GM21737 (cell line): ENCODE data around the gene CBR4.
"Not testable (repeated sequence)": the region's sequence is repeated elsewhere in the genome, so short reads cannot be mapped to it uniquely, and the experiment has no call there.

ENCODE experiments used
- ATAC-seq: cut with Tn5 transposase; IDR thresholded peaks from one replicate; pipeline ENCODE4 v1.9.1; 2021; ENCODE audit warnings: mild to moderate bottlenecking, moderate library complexity; ENCODE audit not compliant: unreplicated experiment

Gene CBR4

DNA sequence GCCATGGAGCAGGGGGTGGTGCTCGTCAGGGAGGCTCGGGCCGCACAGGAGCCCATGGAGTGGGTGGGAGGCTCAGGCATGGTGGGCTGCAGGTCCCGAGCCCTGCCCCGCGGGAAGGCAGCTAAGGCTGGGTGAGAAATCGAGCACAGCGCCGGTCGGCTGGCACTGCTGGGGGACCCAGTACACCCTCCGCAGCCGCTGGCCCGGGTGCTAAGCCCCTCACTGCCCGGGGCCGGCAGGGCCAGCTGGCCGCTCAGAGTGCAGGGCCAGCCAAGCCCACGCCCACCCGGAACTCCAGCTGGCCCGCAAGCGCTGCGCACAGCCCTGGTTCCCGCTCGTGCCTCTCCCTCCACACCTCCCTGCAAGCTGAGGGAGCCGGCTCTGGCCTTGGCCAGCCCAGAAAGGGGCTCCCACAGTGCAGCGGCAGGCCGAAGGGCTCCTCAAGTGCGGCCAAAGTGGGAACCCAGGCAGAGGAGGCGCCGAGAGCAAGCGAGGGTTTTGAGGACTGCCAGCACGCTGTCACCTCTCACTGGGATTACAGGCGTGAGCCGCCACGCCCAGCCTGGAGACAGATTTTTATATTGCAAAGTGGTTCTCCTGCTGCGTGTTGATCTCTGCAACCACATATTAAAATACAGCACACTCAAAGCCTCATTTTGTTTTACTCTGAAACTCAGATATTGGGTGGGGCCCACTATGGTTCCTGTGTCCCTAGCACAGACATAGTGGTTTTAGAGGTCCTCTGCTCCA, 26.0 kb upstream of the CBR4 start:
- not testable (repeated sequence) for ATAC-seq

- ATAC-seq, result no peak
Observed at GRCh38 chr4:169033660-169034059, 23.6 kb upstream of the CBR4 start.

GRCh38 chr4:169032883-169033645, 23.0 kb upstream of the CBR4 start:
- ATAC-seq, result no peak

DNA sequence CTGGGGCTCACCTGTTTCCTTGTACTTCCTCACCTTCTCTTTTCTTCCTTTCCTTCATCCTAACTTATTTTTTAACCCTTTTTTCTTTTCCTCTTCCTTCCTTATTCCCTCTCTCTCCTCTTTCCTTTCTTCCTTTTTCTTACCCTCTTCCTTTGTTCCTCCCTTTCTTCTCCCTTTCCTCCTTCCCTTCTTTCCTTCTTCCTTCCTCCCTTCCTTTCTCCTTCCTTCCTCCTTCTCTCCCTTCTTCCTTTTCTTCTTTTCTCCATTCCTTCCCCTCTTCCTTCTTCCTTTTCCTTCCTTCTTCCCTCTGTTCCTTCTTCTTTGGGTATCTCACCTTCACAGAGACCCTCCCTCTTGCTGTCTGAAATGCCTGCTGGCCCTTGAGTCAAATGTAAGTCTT, 22.1 kb upstream of the CBR4 start:
- no peak for ATAC-seq

- ATAC-seq, result no peak
Observed at GRCh38 chr4:169031392-169031791, 21.3 kb upstream of the CBR4 start.

DNA sequence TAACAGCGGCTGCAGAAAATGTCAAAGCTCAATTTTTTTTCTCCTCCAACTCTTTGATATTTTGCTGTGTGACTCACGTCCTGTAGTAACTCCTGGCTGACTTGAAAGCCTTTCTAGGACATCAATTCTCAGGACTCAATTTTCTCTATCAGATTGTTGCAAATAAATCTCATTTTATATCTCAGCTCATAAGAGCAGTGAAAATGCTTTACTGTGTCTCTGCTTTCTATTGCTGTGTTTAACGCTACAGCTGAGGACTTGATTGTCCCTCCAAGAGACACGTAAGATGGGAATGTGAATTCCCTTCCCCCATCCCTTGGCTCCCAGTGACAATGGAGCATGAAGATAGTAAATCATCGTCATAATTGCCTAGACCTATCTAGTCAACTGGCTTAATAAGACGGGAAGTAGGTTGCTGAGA, 20.5 kb upstream of the CBR4 start:
- ATAC-seq, result no peak

DNA sequence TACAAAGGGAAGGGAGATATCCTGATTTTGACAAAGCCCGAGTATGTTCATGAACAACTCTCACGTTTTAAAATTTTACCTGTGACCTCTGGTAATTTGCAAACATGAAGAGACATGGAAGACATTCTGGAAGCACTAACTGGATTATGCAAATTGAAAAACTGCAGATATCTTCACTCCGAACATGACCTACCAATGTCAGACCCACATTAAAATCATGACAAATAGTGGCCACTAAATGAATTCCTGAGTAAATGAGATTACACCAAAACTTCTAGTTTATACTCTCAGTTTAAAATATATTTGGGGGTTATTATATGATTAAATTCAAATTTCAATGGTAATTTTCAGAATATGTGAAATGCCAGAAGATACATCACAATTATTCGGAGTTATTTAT, 19.9 kb upstream of the CBR4 start:
- no peak for ATAC-seq

GRCh38 chr4:169027663-169028062, 17.6 kb upstream of the CBR4 start:
- no peak for ATAC-seq

DNA sequence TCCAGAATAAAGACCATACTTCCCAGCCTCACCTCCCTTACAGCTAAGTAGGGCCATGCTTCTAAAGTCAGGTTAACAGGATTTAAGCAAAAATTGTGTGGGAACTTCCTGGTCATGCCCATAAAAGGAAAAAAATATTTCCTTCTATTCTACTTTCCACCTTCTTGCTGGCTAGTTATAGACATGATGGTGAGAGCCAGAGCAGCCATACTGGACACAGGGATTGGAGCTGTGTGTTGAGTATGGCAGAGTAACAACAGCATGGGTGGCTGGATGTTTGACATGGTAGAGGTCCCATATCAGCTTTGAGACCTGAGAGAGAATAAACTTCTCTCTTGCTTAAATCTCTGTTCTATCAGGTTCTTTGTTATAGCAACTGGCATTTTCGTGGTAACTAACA, 15.1 kb upstream of the CBR4 start:
- ATAC-seq, result no peak

DNA sequence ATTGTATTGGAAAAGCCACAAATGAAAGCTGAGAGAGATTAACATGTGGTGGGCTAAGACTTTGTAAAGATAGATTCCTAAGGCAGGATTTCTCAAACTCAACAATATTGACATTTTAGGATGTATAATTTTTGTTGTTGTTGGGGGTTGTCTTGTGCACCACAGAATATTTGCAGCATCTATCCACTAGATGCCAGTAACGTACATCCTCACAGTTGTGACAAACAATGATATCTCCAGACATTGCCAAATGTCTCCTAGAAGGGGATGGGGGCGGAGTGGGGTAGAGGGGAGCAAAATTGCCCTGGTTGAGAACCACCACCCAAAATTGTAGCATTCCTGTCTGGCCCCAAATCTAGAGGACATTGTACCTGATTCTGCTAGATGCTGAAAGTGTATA, 14.7 kb upstream of the CBR4 start:
- ATAC-seq, result peak; percentile 69

DNA sequence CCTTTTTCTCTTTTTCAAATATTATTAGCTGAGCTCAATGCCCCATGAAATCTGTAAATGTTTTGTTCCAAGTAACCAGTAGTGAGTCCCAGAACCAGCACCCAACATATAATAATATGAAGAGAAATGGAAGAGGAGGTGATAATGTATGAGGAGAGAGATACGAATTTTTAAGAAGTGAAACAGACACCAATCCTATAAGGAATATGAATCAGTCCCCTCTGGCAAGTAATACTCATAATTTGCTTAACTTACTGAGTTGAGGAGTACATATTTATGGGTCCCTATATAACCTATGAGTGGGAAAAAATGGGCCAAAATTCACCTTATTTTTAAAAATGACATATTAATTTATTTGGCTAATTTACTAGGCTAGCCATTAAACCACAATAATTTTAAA, 8.4 kb upstream of the CBR4 start:
- ATAC-seq, result no peak

DNA sequence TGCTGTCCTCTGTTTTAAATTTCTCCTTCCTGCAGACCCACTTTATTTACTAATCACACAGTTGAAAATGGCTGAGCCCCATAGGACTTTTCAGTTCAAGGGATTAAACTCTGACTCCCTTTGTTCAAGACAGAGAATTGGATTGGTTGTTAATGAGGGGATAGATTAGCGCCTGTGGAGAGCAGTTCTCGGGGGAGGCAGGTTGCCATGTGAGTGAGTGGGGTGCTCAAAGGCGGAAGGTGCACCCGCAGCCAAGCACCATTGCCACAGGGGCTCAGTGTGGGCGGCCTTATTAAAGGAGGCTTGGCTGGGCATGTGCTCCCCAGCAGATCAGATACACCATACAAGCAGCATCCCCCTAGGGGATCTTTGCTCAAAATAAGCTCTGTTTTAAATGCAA, 7.9 kb upstream of the CBR4 start:
- no peak for ATAC-seq

- ATAC-seq, result no peak
Observed at GRCh38 chr4:169015186-169015623, 5.2 kb upstream of the CBR4 start.

DNA sequence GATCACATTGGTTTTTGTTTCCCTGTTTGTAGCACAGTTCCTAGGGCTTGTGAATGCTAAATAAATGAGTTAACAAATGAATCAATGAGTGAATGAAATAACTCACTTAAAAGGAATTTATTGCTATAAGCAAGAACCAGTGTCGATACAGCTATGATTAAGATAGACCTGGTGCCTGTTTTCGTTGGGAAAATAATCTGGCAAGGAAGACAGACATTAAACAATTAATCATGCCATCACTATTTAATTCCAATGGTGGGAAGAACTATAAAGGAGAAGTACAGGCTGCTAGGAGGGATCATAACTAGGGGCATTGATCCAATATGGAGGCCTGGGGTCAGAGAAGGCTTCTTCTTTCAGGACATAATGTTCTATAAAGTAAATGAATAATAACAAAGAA, 4.5 kb upstream of the CBR4 start:
- no peak for ATAC-seq

DNA sequence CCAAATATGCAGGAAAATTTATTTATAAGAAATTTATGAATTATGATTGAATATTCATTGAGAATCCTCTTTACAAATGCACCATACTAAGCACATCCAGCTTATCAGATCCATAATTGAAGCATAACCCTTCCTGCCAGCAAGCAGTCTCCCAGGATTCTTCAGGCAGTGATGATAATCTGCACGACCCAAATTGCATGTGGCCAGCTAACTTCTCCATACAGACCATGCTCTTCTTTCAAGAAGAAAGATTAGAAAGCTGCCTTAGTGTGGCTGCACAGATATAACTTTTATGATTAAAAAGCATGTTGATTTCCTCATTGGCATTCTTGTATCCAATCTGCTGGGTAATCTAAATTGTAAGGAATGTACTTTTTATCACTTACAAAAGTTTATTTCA, 3.3 kb upstream of the CBR4 start:
- no peak for ATAC-seq

DNA sequence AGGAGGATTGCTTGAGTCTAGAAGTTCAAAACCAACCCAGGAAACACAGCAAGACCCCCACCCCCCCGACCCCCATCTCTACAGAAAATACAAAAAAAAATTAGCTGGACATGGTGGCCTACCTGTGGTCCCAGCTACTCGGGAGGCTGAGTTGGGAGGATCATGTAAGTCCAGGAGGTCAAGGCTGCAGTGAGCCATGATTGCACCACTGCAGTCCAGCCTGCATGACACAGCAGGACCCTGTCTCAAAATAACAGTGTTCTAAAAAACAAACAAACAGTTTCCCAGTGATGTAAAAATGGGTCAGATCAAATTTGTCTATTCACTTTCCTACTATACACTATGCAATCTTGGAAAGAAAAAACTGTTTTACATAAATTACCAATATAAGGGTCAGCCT, 2.0 kb upstream of the CBR4 start:
- ATAC-seq, result no peak

DNA sequence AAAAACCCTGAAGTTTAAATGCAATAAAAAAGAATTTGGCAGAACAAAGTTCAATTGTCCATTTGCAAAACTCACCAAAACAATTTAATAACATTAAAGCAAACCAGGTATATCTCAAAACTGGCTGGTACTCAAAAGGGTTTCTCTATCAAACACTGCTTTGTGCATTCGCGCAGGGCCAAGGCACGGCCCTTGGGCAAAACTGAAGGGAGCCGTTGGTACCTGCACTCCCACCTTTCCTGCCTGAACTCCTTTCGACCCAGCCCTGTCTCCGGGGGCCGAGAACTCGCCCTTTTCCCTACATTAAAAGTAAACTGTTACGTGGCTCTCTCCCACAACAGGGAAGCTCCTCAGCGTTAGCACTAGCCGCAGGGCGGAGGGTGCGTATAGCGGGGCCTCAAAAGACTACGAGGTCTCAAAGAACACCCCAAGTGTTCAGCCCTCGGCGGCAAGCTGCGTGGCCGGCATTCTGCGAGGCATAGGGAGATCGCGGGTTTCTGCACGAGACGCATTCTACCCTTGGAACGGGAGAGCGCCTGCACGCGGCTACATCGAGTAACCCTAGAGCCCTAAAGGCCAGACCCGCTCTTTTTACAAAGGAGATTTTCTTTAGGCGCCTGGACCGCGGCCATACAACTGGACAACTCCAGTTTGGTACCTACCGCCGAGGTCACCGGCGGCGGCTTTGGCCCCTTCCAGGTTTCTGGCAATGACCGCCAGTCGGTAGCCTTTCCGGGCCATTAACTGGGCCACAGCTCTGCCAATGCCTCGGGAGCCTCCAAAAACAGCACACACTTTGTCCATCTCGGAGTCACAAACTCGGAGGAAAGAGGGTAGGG, 550 bp downstream of the CBR4 start:
- ATAC-seq, result peak; percentile 33

DNA sequence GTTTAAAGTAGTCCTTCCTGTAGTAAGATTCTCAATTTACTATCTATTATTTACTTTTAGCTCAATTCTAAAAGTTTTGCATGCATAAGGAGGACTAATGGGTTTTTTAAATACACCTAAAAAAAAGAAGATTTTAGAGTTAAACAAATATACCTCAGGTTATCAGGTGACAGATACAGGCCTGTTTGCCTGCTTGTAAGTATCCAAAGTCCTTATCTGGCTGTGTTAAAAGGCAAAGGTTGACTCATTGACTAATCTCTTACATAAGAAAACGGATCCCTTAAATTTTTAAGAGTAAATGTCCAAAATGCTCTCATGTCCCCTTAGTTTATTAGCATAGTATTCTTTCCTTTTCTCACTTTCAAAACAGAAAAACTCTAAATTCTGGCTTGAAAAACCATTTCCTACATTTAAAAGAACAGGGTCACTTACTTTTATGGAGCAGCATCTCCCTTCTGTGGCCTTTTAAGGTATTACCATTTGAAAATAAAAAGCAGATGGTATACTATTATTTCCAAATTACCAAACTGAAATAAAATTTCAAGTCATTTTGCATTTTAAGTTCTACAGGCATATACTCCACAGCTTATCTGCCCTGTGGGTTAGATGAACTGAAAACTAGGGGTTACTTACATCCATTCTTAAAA, 4.5 kb downstream of the CBR4 start:
- no peak for ATAC-seq

- no peak for ATAC-seq
Observed at GRCh38 chr4:169000315-169000714, 9.7 kb downstream of the CBR4 start.

- ATAC-seq, result no peak
Observed at GRCh38 chr4:168999809-169000208, 10.2 kb downstream of the CBR4 start.

- ATAC-seq, result no peak
Observed at GRCh38 chr4:168998596-168998995, 11.5 kb downstream of the CBR4 start.
